GM19351 (cell line): ENCODE measurements around the gene ZG16B.

Experiments used
- ATAC-seq: cut with Tn5 transposase; IDR thresholded peaks from one replicate; pipeline ENCODE4 v1.9.1; 2021; ENCODE audit warnings: mild to moderate bottlenecking, moderate library complexity; ENCODE audit not compliant: unreplicated experiment

The ZG16B gene

GRCh38 chr16:2822496-2822895 is 7.6 kb upstream of the ZG16B start:
- no peak for ATAC-seq

- ATAC-seq = no peak
These were observed 5.5 kb upstream of the ZG16B start for GRCh38 chr16:2824626-2825025.

GRCh38 chr16:2825049-2825742 is 4.9 kb upstream of the ZG16B start:
- ATAC-seq = no peak

GRCh38 chr16:2825906-2826305 is 4.2 kb upstream of the ZG16B start:
- no peak for ATAC-seq

GRCh38 chr16:2826591-2827373 is 3.3 kb upstream of the ZG16B start:
- no peak for ATAC-seq

- no peak for ATAC-seq
These were observed 2.7 kb upstream of the ZG16B start for GRCh38 chr16:2827374-2827791.

GRCh38 chr16:2827831-2828520 is 2.1 kb upstream of the ZG16B start:
- no peak for ATAC-seq

GRCh38 chr16:2828521-2828840 is 1.6 kb upstream of the ZG16B start:
- no peak for ATAC-seq

- ATAC-seq = no peak
These were observed 1.1 kb upstream of the ZG16B start for GRCh38 chr16:2828876-2829430.

- ATAC-seq = no peak
These were observed 222 bp downstream of the ZG16B start for GRCh38 chr16:2830355-2830695.

- ATAC-seq = no peak
These were observed 1.1 kb downstream of the ZG16B start for GRCh38 chr16:2831203-2831602.

- no peak for ATAC-seq
These were observed 3.7 kb downstream of the ZG16B start for GRCh38 chr16:2833776-2834175.

- ATAC-seq = no peak
These were observed 4.9 kb downstream of the ZG16B start for GRCh38 chr16:2834968-2835367.

GRCh38 chr16:2835638-2836493 is 5.8 kb downstream of the ZG16B start:
- no peak for ATAC-seq

GRCh38 chr16:2836646-2837508 is 6.8 kb downstream of the ZG16B start:
- no peak for ATAC-seq

- no peak for ATAC-seq
These were observed 8.8 kb downstream of the ZG16B start for GRCh38 chr16:2838928-2839327.

GRCh38 chr16:2839650-2840450 is 9.7 kb downstream of the ZG16B start:
- ATAC-seq = no peak

- no peak for ATAC-seq
These were observed 10.8 kb downstream of the ZG16B start for GRCh38 chr16:2840914-2841313.
